ENCODE results near the gene EIF3M. TPM values are rescaled to one million over a fixed set of nuclear protein-coding genes. Genes with fewer than 3 reads are reported as not detected.
A peak's percentile ranks its signal among the peaks of the same experiment; 100 is the strongest.
"Not testable (repeated sequence)": the region's sequence is repeated elsewhere in the genome, so short reads cannot be mapped to it uniquely, and the experiment has no call there.

Gene EIF3M
- total RNA-seq, 1 donor from 2014 or later, result 668 TPM

GRCh38 chr11:32596114-32596513, 12.5 kb downstream of the EIF3M start:
- not testable (repeated sequence) for DNase-seq (ENCODE audit: low read depth)

GRCh38 chr11:32597921-32598320, 14.3 kb downstream of the EIF3M start:
- peak; percentile 77 for DNase-seq (ENCODE audit: low read depth)

DNA sequence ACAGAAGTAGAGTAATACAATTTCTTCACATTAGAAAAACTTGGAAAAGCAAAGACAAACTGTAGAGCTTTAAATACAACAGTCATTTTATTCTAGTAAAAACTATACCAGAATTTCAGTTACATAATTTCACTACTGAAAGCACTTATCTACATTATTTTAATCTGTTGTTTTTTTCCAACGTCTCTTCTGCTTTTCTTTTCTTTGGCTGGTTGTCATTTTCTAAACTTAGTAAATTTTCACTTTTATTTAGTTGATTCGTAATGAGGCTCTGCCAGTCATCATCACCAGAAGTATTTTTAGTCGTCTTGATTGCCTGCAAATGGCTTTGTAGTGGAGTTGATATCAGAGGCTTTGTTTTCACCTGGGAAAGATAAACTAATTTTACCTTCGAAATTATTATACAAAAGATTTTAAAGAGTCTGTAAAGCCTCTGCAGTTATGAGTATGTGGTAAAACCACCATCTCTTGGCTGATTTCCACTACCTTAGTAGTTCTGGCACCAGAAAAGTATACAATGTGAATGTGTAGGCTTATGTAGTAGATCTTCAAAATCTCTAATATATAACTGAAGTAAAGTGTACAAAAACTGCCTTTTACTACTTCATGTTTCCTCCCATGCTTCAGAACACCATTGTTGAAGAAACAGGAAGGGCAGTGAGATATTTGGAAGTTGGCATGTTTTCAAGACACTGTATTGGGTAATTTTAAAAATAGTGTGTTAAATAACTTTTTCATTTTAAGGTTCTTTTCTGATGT, 19.2 kb downstream of the EIF3M start:
- no peak for DNase-seq (ENCODE audit: low read depth)

DNA sequence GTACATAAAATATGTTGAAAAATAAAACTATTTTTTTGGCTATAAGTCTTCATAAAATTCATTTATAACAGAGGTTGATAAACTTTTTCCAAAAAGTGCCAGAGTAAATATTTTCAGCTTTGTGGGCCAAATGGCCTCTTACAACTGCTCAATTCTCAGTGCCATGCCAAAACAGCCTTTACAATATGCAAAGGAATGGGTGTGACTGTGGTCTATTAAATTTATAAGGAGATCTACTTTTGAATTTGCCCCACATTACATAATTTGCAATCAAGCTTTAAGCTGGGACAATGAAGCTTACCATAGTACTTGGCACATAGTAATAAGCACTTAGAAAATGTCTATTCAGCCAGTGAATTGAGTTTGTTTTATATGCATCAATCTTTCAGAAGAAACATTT, 22.6 kb downstream of the EIF3M start:
- DNase-seq (ENCODE audit: low read depth), result no peak

DNA sequence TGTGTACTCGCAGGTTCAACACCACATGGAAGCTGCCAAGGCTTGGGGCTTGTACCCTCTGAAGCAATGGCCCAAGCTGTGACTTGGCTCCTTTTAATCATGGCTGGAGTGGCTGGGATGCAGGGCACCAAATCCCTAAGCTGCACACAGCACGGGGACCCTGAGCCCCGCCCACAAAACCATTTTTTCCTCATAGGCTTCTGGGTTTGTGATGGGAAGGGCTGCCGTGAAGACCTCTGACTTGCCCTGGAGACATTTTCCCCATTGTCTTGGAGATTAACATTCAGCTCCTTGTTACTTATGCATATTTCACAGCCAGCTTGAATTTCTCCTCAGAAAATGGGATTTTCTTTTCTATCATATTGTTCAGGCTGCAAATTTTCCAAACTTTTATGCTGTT, 25.2 kb downstream of the EIF3M start:
- not testable (repeated sequence) for DNase-seq (ENCODE audit: low read depth)

GRCh38 chr11:32610797-32611352, 27.2 kb downstream of the EIF3M start:
- DNase-seq (ENCODE audit: low read depth), result no peak

GRCh38 chr11:32613500-32614151, 30.0 kb downstream of the EIF3M start:
- no peak for DNase-seq (ENCODE audit: low read depth)

DNA sequence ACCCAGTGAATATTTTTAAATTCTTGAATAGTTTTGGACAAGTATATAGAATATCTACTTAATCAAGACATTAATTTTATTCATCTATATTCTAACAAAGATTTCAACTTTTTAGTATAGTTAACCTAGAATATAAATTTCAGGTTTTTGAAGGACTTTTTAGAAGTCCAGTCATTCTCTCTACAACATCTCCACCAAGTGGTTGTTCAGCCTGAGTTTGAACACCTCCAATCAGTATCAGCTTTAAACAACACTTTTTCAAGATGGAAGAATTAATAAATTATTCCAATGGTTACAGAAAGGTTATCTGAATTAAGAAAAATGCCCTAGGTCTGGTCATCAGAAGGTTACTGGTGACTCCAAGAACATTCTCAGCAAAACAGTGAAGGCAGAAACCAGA, 31.8 kb downstream of the EIF3M start:
- peak; percentile 37 for DNase-seq (ENCODE audit: low read depth)

DNA sequence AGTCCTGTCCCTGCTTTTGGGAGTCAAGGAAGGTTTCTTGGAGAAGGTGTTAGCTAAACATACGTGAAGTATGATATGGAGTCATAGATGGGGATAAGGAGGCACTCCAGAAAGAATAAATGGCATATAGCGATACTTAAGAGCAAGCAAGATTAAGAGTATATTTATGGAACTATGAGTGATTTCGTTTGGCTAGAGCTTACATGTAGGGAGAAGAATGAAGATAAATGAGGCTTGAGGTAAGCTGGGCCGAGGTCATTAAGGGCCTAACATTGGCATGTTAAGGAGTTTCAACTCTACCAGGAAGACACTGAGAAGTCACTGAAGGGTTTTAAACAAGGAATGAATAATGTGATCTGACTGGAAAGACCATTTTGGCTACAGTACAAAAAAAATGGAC, 33.3 kb downstream of the EIF3M start:
- no peak for DNase-seq (ENCODE audit: low read depth)

- DNase-seq (ENCODE audit: low read depth), result no peak
These were observed 47.2 kb downstream of the EIF3M start for GRCh38 chr11:32630844-32631243.

- no peak for DNase-seq (ENCODE audit: low read depth)
These were observed 52.2 kb downstream of the EIF3M start for GRCh38 chr11:32635819-32636218.

GRCh38 chr11:32641361-32641760, 57.7 kb downstream of the EIF3M start:
- no peak for DNase-seq (ENCODE audit: low read depth)

- DNase-seq (ENCODE audit: low read depth), result peak; percentile 23
These were observed 59.9 kb downstream of the EIF3M start for GRCh38 chr11:32643526-32643925.

Other genes starting within 250 kb of the EIF3M start
- 0.17 and 0.40 TPM in 2 replicates for gene WT1, start 148.3 kb upstream of the EIF3M start, total RNA-seq
- 0.17 and 0.30 TPM in 2 replicates for gene CCDC73, start 210.8 kb downstream of the EIF3M start, total RNA-seq
- 4.5 and 11.7 TPM in 2 replicates for gene PRRG4, start 246.1 kb downstream of the EIF3M start, total RNA-seq